GM19240 (cell line): ENCODE measurements around the gene SRSF7.
"Not testable (repeated sequence)": the region's sequence is repeated elsewhere in the genome, so short reads cannot be mapped to it uniquely, and the experiment has no call there.

Experiments used
- DNase-seq: peaks from one replicate; pipeline ENCODE4 v3.0.0; 2011; ENCODE audit warnings: low spot score; ENCODE audit not compliant: insufficient read length

Gene SRSF7

GRCh38 chr2:38733300-38733971 is 17.7 kb downstream of the SRSF7 start:
- DNase-seq: no peak

- DNase-seq: no peak
These were observed 19.4 kb downstream of the SRSF7 start for GRCh38 chr2:38731684-38732221.

GRCh38 chr2:38731090-38731489 is 20.1 kb downstream of the SRSF7 start:
- DNase-seq: no peak

DNA sequence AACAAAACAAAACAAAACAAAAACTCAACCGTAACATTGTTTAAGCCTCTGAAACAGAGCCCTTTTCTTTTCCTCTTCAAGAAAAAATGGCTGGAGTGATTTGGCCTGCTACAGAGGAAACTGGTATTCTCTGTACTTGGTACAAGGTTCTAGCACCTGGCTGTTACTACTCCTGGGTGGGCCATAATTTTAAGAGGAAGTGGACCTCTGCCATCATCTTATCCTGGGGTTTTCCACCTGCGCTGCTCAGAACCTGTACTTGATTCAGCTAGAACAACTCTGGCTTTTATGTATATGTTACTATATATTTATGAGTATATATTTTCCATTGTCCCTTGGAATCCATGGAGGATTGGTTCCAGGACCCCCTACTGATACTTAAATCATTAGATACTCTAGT is 22.5 kb downstream of the SRSF7 start:
- DNase-seq: no peak

DNA sequence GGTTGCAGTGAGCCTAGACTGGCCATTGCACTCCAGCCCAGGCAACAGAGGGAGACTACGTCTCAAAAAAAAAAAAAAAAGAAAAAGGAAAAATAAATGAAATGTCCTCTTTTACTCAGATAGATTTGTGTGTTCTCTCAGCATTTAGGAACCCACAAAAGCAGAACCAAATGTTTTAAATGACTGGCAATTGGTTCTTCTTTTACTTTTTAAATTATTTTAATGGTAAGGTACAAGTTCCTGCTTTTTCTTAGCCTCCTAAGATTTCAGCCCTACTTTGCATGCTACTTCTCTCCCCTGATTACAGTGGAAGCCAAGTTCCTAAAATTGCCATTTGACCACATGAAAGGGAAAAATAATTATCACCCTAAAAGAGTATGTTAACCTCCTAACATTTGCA is 23.5 kb downstream of the SRSF7 start:
- DNase-seq: no peak

DNA sequence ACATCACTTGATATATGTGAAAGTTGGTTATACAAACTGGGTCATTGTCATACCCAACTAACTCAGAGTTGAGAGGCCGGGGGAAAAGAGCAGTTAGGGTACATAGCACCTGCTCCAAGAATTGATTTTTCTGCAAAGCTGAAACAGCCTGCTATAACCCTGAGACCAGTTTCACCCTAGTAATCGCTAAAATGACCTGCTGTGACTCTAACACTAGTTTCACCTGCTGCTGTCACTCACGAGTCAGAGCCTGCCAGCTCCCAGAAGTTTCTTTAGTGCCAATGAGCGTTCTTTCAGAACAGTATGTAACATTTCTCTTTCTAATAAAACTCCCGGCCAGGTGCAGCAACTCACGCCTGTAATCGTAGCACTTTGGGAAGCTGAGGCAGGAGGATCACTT is 28.0 kb downstream of the SRSF7 start:
- peak; percentile 12 for DNase-seq

DNA sequence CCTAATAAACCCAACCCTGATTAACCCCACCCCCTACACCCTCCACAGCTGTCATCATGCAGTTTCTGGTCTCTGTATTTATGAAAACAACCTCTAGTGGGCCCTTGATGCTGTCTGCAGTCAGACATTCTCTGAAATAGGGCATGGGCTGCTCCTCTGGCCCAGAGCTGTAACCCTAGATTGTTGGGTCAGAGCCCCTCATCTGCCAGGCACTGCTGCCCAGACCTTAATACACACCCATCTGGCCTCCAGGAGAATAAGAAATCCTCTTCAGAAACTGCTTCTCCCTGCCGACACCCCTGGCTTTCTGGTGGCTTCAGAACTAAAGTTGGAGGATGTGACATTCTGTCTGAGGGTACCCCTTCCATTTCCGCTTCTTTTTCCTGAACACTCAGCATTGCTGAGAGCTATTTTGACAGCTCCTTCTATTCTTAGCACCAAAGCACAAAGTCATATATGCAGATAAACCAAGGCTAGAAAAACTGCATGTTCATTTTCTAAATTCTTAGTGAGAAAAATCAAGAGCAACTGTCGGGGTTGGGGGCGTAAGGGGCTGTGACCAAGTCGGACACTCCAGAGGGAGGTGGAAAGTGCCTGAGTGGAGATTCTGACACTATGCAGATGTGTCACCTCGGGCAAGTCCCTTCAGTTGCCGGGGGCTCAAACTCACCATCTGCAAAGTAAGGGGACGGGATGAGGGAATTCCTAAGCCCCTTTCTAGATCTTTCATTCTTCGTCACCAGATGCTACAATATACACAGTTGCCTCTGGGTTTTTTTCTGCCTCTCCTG is 28.7 kb downstream of the SRSF7 start:
- no peak for DNase-seq

- no peak for DNase-seq
These were observed 30.4 kb downstream of the SRSF7 start for GRCh38 chr2:38720613-38721241.

- DNase-seq: no peak
These were observed 31.5 kb downstream of the SRSF7 start for GRCh38 chr2:38719706-38720105.

- no peak for DNase-seq
These were observed 32.6 kb downstream of the SRSF7 start for GRCh38 chr2:38718601-38719000.

GRCh38 chr2:38716185-38716584 is 35.0 kb downstream of the SRSF7 start:
- DNase-seq: no peak

DNA sequence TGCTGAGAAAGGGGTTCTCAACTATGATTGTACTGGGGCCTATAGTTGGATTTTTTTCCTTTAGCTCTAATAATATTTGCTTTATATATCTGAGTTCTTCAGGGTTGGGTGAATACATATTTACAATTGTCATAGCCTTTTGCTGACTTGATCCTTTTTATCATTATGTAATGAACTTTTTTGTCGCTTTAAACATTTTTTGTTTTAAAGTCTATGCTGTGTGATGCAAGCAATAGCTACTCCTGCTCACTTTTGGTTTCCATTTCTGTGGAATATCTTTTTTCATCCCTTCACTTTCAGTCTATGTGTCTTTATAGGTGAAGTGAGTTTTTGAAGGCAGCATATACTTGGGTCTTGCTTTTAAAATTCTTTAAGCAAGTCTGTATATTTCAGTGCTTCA is 36.2 kb downstream of the SRSF7 start:
- DNase-seq: not testable (repeated sequence)

DNA sequence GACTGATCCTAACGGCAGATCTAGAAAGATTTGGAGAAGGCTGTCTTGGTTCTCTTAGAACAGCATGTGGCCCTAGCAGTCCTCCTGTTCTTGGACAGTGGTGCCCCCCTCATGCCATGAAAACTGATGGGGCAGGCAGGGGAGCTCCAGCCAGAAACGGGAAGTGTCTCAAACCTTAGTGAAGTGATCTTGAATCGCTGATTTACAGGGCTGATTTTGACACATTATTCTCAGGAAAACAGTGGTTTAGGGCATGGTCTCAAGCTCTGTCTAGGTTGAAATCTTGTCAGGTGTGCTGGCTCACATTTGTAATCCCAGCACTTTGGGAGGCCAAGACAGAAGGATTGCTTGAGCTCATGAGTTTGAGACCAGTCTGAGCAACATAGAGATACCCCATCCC is 37.8 kb downstream of the SRSF7 start:
- no peak for DNase-seq

DNA sequence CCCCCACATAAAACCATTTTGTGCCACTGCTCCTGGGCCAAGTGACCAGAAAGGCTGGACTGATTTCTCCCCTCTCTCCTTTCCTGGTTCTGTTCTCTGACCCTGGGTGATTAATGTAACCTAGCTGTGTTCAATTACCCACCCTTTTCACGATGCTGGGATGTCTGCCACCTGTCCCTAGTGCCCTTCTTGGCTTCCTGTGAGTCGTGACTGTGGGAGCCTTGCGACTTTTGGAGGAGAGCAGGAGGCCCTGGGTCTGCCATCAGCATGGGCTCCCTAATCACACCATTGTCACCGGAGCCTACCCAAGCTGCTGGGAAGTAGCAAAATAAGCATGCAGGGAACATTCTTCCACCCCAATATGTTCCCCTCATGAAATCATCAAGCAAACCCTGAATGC is 38.3 kb downstream of the SRSF7 start:
- DNase-seq: no peak

GRCh38 chr2:38712413-38712812 is 38.7 kb downstream of the SRSF7 start:
- no peak for DNase-seq

GRCh38 chr2:38711558-38711957 is 39.6 kb downstream of the SRSF7 start:
- no peak for DNase-seq

GRCh38 chr2:38709567-38710194 is 41.5 kb downstream of the SRSF7 start:
- no peak for DNase-seq

- no peak for DNase-seq
These were observed 42.1 kb downstream of the SRSF7 start for GRCh38 chr2:38708900-38709566.

GRCh38 chr2:38708491-38708890 is 42.7 kb downstream of the SRSF7 start:
- DNase-seq: not testable (repeated sequence)

GRCh38 chr2:38706846-38707345 is 44.3 kb downstream of the SRSF7 start:
- DNase-seq: no peak

GRCh38 chr2:38704664-38705063 is 46.5 kb downstream of the SRSF7 start:
- DNase-seq: no peak
